Astrocyte (in vitro differentiated cells and primary cell): ENCODE results near the gene ABCC2.

Experiments
- EZH2 ChIP-seq: IDR thresholded peaks from 2 replicates; pipeline ENCODE4 v1.6.1; 2012; ENCODE audit warnings: mild to moderate bottlenecking, low read length, inconsistent platforms; ENCODE audit not compliant: insufficient read depth
- TF ChIP-seq, protein P1 (sequence below): IDR thresholded peaks from 2 replicates; pipeline ENCODE4 v1.5.1; 2011; ENCODE audit warnings: low read depth, mild to moderate bottlenecking, inconsistent platforms, low read length, moderate library complexity; ENCODE audit not compliant: insufficient read depth

- TF ChIP-seq EZH2 = no peak
- TF ChIP-seq, protein P1, sequence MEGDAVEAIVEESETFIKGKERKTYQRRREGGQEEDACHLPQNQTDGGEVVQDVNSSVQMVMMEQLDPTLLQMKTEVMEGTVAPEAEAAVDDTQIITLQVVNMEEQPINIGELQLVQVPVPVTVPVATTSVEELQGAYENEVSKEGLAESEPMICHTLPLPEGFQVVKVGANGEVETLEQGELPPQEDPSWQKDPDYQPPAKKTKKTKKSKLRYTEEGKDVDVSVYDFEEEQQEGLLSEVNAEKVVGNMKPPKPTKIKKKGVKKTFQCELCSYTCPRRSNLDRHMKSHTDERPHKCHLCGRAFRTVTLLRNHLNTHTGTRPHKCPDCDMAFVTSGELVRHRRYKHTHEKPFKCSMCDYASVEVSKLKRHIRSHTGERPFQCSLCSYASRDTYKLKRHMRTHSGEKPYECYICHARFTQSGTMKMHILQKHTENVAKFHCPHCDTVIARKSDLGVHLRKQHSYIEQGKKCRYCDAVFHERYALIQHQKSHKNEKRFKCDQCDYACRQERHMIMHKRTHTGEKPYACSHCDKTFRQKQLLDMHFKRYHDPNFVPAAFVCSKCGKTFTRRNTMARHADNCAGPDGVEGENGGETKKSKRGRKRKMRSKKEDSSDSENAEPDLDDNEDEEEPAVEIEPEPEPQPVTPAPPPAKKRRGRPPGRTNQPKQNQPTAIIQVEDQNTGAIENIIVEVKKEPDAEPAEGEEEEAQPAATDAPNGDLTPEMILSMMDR = no peak
Observed at GRCh38 chr10:99760321-99760720, 22.1 kb upstream of the ABCC2 start.
